ENCODE results near the gene MCAT.

DNA sequence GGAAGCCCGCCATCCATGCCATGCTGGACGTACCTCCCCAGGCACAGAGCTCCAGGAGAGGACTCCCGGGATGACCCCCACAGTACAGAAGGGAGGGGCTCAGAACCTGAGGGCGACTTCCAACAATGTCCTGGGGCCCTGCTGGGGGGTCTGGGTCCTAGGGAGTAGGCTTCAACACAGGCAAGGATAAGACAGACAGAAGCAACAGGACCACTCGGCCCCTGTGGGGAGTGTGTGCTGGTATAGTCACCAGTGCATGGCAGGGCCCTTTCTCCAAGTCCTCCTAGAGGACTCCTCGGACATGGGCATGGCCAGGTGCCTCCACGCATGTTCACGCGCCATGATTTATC lies 26.9 kb upstream of the MCAT start:
- TF ChIP-seq, protein P1, sequence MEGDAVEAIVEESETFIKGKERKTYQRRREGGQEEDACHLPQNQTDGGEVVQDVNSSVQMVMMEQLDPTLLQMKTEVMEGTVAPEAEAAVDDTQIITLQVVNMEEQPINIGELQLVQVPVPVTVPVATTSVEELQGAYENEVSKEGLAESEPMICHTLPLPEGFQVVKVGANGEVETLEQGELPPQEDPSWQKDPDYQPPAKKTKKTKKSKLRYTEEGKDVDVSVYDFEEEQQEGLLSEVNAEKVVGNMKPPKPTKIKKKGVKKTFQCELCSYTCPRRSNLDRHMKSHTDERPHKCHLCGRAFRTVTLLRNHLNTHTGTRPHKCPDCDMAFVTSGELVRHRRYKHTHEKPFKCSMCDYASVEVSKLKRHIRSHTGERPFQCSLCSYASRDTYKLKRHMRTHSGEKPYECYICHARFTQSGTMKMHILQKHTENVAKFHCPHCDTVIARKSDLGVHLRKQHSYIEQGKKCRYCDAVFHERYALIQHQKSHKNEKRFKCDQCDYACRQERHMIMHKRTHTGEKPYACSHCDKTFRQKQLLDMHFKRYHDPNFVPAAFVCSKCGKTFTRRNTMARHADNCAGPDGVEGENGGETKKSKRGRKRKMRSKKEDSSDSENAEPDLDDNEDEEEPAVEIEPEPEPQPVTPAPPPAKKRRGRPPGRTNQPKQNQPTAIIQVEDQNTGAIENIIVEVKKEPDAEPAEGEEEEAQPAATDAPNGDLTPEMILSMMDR (conservative IDR thresholded peaks at IDR 0.05): no peak
- no peak for TF ChIP-seq ZFX (IDR thresholded peaks at IDR 0.05)

All from C4-2B (cell line).